ENCODE data around the gene AFG1L.

GRCh38 chr6:108492131-108492766 is 197.4 kb downstream of the AFG1L start:
- TF ChIP-seq CTCF (IDR thresholded peaks at IDR 0.05; ENCODE audit: borderline replicate concordance, extremely low read depth, low read length, poor library complexity, severe bottlenecking) (peak; percentile 67), EZH2 (IDR thresholded peaks at IDR 0.05; ENCODE audit: borderline replicate concordance, low read depth, low read length, severe bottlenecking) (no peak)
